ENCODE results near the gene LAMB1. TPM values are rescaled to one million over a fixed set of nuclear protein-coding genes. Genes with fewer than 3 reads are reported as not detected.
"Not testable (repeated sequence)": the region's sequence is repeated elsewhere in the genome, so short reads cannot be mapped to it uniquely, and the experiment has no call there.

LAMB1 gene
- total RNA-seq, 1 donor: 0.27 TPM

DNA sequence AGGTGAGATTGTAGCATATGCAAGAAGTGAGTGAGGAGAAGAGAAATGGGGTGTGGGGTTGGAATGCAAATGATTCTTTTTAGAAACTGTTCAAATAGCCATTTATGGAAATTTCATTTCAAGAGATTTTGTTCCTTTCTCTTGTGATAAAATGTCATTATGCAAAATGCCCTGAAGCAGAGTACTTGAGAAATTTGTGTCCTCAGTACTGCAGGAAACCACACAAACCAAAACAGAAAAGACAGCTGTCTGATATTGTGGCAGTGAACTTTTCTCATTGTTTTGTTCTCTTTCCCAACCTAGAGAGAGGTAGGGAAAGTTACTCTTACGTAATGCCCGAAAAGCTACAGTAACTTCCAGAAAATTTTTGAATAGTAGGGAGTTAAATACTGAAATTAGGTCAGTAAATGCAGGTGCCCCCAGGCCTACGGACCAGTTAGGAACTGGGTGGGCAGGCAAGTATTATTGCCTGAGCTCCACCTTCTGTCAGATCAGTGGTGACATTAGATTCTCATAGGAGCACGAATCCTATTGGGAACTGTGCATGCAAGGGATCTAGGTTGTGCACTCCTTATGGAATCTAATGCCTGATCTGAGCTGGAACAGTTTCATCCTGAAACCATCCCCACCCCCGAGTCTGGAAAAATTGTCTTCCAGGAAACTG is 78.0 kb downstream of the LAMB1 start:
- DNase-seq (ENCODE audit: low read depth in 2 of 3, low spot score in 2 of 3): peak in 2 of 3 donors; percentile 13 to 46

DNA sequence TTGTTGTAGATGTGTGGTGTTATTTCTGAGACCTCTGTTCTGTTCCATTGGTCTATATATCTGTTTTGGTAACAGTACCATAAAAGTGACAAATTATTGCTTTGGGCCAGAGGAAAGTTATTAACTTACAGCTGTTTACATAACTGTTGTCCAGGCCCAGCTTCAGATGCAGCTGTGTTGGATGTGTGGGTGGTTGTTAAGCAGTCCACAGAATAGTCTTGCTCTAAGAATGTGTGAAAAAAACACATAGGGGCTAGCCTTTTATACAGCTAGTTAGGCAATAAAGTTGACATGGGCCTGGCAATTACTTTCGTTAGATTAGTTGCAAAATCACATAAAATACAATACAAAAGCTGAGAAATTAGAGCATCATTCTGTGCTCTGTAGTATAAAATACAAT is 80.1 kb downstream of the LAMB1 start:
- DNase-seq (ENCODE audit: low read depth in 2 of 3, low spot score in 2 of 3): no peak

DNA sequence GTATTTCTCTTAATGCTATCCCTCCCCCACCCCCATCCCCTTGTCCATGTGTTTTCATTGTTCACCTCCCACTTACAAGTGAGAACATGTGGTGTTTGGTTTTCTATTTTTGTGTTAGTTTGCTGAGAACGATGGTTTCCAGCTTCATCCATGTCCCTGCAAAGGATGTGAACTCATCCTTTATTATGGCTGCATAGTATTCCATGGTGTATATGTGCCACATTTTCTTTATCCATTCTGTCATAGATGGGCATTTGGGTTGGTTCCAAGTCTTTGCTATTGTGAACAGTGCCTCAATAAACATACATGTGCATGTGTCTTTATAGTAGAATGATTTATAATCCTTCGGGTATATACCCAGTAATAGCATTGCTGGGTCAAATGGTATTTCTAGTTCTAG is 81.1 kb downstream of the LAMB1 start:
- not testable (repeated sequence) for DNase-seq (ENCODE audit: low read depth in 2 of 3, low spot score in 2 of 3)

- DNase-seq (ENCODE audit: low read depth in 2 of 3, low spot score in 2 of 3): peak in 1 of 3 donors; percentile 45
Measured at GRCh38 chr7:107920048-107920772, 82.8 kb downstream of the LAMB1 start.

DNA sequence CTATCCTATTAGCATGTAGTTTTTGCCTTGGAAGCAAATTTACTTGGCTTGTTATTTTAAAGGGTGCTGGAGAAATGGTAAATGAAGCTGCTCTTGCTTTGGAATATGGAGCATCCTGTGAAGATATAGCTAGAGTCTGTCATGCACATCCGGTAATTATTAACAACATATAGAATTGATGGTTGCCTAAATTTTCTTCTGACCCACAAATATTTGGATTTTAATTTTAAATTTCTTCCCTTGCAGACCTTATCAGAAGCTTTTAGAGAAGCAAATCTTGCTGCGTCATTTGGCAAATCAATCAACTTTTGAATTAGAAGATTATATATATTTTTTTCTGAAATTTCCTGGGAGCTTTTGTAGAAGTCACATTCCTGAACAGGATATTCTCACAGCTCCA is 84.0 kb downstream of the LAMB1 start:
- no peak for DNase-seq (ENCODE audit: low read depth in 2 of 3, low spot score in 2 of 3)

- no peak for DNase-seq (ENCODE audit: low read depth in 2 of 3, low spot score in 2 of 3)
Measured at GRCh38 chr7:107917763-107918651, 85.0 kb downstream of the LAMB1 start.

DNA sequence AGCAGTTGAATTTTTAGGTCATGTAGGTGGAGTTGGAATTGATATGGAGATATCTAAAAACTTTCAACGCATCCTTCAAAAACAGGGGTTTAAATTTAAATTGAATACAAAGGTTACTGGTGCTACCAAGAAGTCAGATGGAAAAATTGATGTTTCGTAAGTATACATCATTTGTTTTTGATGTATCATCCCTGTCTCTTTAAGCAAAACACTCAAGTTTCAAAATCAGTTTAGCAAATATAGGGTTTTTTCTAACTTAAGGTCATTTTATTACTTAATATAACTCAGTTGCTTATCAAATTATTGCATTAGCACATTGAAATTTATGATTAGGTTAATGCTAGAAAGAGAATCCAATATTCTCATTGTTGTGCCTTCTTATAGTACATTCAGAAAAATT is 87.4 kb downstream of the LAMB1 start:
- DNase-seq (ENCODE audit: low read depth in 2 of 3, low spot score in 2 of 3): no peak

- no peak for DNase-seq (ENCODE audit: low read depth in 2 of 3, low spot score in 2 of 3)
Measured at GRCh38 chr7:107914831-107915230, 88.1 kb downstream of the LAMB1 start.

- DNase-seq (ENCODE audit: low read depth in 2 of 3, low spot score in 2 of 3): no peak
Measured at GRCh38 chr7:107913851-107914250, 89.1 kb downstream of the LAMB1 start.

DNA sequence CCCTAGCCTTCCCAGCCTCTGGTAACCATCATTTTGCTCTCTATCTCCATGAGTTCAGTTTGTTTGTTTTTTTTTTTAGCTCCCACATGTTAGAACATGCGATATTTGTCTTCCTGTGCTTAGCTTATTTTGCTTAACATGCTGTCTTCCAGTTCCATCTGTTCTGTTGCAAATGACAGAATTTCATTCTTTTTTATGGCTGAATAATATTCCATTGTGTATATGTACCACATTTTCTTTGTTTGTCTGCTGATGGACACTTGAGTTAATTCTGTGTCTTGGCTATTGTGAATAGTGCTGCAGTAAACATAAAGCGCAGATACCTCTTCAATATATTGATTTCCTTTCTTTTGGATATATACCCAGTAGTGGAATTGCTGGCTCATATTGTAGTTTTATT is 91.0 kb downstream of the LAMB1 start:
- no peak for DNase-seq (ENCODE audit: low read depth in 2 of 3, low spot score in 2 of 3)

DNA sequence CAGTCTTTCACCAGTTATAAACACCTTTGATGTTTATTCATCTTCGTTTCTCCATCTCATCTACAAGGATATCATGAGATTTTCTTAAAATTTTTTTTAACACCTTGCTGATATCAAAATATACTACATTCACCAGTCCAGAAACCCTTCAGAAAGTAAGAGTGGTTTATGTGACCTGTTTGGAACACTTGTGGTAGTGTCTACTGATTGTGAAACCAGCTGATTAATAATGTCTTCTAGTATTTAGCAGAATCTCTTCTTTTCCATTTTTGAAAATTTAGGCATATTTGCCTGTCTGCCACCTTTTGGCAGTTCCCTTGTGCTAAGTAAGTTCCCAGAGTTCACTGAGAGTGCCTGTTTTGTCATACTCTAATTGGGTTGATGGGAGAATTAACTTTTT is 93.5 kb downstream of the LAMB1 start:
- no peak for DNase-seq (ENCODE audit: low read depth in 2 of 3, low spot score in 2 of 3)

DNA sequence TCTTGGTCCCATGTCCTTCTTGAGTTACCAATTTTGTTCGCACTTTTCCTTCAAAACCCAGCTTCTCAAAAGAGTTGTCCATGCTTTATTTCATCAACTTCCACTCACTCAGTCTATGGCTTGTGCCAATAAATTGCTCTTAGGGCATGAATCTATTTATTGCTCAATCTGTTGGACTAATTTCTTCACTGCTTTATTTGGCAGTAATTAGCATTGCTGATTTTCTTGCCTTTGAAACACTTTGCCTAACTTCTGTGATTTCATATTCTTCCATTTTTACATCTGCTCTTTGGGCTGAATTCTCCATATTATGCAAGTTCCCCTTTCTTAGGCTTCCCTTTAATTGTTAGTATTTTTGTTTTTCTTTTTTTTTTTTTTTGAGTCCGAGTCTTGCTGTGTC is 95.2 kb downstream of the LAMB1 start:
- no peak for DNase-seq (ENCODE audit: low read depth in 2 of 3, low spot score in 2 of 3)

- no peak for DNase-seq (ENCODE audit: low read depth in 2 of 3, low spot score in 2 of 3)
Measured at GRCh38 chr7:107902381-107902780, 100.6 kb downstream of the LAMB1 start.

GRCh38 chr7:107900496-107901015 is 102.4 kb downstream of the LAMB1 start:
- DNase-seq (ENCODE audit: low read depth in 2 of 3, low spot score in 2 of 3): no peak

DNA sequence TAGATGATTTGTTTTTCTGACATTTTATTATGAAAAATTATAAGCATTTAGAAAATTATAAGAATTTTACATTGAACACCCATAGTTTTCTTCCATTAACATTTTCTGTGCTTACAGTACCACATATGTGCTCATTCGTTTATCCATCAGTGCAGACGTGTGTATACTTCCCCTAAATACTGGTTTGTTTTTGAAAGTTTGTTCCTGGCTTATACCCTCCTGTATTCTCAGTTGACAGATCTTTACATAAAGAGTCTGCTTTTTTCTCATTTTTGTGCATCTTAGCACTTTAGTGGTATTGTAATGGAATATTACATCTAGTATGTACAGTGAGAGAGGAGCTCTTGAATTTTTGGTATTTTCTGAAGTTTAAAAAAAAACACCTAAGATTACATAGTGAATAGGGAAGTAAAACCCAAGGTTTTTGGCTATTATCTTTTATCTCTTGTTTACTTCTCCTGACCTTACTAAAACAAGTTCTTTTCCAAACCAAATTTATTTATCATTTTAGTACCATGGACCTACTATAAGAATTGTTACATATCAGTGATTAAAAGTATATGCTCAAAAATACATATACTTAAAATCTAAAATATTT is 103.9 kb downstream of the LAMB1 start:
- DNase-seq (ENCODE audit: low read depth in 2 of 3, low spot score in 2 of 3): peak in 1 of 3 donors; percentile 39

DNA sequence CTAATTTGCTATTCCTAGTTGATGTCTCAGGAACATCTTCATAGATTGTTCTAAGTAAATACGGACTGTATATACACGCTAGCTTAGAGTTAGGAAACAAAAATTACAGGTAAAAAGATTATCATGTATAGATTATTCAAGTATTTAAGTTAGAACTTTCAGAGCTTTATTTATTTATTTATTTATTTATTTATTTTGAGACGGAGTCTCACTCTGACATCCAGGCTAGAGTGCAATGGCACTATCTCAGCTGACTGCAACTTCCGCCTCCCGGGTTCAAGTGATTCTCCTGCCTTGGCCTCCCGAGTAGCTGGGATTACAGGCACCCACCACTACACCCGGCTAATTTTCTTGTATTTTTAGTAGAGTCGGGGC is 110.6 kb downstream of the LAMB1 start:
- not testable (repeated sequence) for DNase-seq (ENCODE audit: low read depth in 2 of 3, low spot score in 2 of 3)

GRCh38 chr7:107891636-107892366 is 111.2 kb downstream of the LAMB1 start:
- DNase-seq (ENCODE audit: low read depth in 2 of 3, low spot score in 2 of 3): peak; percentile 23 to 81 (median 71)

- peak; percentile 81 to 95 (median 93) for DNase-seq (ENCODE audit: low read depth in 2 of 3, low spot score in 2 of 3)
Measured at GRCh38 chr7:107890962-107891635, 111.9 kb downstream of the LAMB1 start, which contains the start of gene DLD. DLD (plus strand) TSS chr7:107891183; CDS start chr7:107891251, 68 bp downstream.

- peak in 1 of 3 donors; percentile 29 for DNase-seq (ENCODE audit: low read depth in 2 of 3, low spot score in 2 of 3)
Measured at GRCh38 chr7:107890493-107890961, 112.4 kb downstream of the LAMB1 start.

Data from hematopoietic multipotent progenitor cell (in vitro differentiated cells).